B cell (primary cell): ENCODE data around the gene TMEM81.

Source experiments
- EZH2 ChIP-seq: IDR thresholded peaks from 2 replicates; pipeline ENCODE4 v1.6.1; 2012; ENCODE audit warnings: borderline replicate concordance, low read depth, mild to moderate bottlenecking, moderate library complexity, low read length; ENCODE audit not compliant: insufficient read depth, poor library complexity, severe bottlenecking
- TF ChIP-seq, protein P1 (sequence below): fragments of 200-600 bp; IDR thresholded peaks from one replicate; pipeline ENCODE4 v1.8.0; 2022; ENCODE audit warnings: antibody characterized with exemption, mild to moderate bottlenecking

DNA sequence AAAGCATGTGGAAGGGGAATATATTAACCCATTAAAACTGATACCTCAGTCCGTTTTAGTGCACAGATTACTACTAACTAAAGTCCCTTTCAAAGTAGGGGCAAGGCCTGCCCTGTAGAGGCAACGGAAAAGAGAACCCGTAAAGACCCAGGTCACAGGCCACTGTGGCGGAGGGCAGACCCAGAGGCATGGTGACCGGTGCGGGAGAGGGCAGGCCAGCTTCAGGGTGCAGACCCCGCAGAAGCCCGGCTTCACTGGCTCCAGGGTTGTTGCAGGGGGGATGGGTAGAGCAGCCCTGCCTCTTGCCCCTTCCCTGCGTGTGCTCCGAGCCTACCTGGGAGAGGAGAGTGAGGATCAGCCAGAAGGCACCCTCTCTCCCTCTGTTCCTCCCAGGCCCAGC lies 23.5 kb downstream of the TMEM81 start:
- TF ChIP-seq, protein P1, sequence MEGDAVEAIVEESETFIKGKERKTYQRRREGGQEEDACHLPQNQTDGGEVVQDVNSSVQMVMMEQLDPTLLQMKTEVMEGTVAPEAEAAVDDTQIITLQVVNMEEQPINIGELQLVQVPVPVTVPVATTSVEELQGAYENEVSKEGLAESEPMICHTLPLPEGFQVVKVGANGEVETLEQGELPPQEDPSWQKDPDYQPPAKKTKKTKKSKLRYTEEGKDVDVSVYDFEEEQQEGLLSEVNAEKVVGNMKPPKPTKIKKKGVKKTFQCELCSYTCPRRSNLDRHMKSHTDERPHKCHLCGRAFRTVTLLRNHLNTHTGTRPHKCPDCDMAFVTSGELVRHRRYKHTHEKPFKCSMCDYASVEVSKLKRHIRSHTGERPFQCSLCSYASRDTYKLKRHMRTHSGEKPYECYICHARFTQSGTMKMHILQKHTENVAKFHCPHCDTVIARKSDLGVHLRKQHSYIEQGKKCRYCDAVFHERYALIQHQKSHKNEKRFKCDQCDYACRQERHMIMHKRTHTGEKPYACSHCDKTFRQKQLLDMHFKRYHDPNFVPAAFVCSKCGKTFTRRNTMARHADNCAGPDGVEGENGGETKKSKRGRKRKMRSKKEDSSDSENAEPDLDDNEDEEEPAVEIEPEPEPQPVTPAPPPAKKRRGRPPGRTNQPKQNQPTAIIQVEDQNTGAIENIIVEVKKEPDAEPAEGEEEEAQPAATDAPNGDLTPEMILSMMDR, result no peak
- no peak for TF ChIP-seq EZH2
